GM19099 (cell line): Measurements from ENCODE around the gene CYTH4.

Experiments used
- POLR2A ChIP-seq: IDR thresholded peaks from 3 replicates; pipeline ENCODE4 v1.6.1; 2011; ENCODE audit warnings: low read depth; ENCODE audit not compliant: insufficient read length; ENCODE audit errors: extremely low read depth

CYTH4 gene

DNA sequence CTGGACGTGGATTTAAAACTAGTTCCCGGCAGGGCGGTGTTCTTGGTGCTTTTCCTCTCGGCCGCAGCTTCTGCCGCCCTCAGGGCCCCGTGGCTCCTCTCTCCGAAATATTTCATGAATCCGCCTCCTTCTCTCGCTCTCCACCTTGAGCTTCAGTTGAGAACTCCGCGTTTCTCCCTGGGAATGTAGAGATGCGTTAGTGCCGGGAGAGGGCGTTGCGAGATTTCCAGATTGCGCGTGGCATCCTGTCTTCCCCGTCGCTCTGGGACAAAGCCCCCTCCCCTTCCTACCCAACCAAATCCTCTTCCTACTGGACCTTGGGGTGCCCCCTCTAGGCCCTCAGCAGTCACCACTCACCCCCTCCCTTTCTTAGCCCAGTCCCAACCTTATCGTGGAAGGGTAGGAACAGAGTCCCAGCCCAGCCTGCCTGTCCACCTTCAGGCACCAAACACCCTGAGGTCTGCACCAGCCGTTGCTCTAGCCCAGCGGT lies 22.7 kb upstream of the CYTH4 start:
- TF ChIP-seq POLR2A: no peak

DNA sequence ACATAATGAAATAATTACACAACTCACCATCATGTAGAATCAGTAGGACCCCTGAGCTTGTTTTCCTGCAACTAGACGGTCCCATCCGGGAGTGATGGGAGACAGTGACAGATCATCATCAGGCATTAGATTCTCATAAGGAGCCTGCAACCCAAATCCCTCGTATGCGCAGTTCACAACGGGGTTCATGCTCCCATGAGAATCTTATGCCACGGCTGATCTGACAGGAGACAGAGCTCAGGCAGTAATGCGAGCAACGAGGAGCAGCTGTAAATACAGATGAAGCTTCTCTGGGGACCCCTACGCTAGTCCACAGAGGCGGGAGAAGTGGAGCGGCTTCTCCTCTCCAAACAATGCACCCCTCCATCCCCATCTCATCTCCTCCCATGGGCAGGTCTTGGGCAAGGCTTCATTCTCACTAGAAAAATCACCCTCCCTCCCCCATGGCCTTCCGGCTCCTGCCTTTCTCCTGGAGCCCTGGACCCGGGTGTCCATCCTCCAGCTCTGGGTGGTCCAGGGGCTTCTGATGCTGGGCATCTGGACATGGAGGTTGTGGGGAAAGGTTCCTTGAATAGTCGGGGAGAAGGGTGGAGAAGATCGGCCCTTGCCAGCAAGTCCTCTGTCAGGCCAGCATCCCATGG lies 22.0 kb upstream of the CYTH4 start:
- no peak for TF ChIP-seq POLR2A

DNA sequence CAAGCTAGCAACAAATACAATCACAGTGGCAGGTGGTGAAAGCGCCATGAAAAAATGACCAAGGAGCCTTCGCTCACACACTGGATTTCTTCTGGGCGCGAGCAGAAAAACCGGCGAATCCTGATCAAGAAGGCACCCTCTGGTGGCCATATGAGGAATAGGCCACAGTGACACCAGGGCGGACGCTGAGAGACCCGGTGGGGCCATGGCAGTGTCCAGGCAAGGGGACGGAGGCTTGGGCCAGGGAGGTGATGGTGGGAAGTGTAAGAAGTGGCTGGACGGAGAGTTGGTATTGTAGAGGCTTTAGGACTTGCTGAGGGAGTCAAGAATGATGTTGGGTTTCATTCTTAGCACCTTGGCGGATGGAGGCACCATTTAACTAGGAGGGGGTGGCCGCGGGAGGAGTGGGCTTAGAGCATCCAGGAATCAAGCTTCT lies 21.4 kb upstream of the CYTH4 start:
- no peak for TF ChIP-seq POLR2A

DNA sequence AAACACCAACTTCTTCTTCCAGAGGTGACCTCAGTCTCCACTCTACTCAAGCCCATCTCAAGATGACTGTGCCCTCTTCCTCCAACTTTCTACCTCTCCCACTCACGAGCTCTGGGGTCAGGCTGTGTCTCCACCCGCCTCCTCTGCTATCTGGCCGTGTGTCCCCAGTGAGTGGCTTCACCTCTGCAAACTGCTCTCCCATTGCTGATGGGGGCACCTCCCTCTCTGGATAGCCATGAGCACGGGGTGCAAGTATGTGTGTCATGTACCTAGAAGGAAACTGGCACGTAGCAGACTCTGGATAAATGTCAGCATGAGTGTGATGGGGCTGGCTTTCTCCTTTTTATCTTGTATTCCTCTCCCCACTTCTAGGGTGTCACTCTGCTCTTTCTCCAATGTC lies 20.0 kb upstream of the CYTH4 start:
- TF ChIP-seq POLR2A: no peak

DNA sequence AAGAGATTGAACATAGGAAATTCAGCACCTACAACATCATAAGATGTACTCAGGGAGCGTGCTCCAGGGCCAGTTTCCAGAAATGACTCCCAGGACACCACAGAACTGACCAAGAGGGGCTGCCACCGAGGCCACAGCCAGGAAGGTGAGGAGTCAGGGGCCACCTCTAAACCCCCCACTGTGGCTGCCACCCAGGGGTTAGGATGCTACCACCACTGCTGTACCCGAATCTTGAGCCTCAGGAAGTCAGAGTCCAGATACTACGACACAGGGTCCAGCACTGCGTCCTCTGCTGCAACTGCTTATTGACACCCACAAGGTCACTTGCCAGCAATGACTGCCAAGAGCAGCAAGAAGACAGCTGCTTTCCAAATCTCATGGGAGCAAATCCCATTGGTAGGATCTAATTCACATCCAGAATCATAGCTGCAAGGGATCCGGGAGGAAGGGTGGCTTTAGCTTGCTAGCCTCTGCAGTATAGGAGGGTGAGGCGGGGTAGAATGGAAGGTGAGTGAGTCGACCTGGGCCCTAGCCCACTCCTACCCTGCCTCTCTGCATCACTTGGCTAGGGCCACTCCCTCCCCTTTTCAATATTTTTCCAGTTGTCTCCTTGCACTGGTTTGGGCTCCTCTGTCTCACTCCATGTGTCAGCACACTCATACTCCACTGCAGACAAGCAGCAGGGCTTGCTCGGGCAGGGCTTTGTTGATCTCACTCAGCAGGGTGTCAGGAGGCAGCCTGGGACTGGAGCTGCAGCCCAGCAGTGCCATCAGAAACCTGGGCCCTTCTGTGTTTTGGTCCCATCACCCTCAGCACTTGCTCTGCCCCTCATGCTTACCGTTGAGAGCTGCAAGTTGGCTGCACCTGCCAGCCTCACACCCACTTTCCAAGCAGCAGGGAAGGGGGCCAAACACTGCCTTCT lies 18.1 kb upstream of the CYTH4 start:
- no peak for TF ChIP-seq POLR2A

DNA sequence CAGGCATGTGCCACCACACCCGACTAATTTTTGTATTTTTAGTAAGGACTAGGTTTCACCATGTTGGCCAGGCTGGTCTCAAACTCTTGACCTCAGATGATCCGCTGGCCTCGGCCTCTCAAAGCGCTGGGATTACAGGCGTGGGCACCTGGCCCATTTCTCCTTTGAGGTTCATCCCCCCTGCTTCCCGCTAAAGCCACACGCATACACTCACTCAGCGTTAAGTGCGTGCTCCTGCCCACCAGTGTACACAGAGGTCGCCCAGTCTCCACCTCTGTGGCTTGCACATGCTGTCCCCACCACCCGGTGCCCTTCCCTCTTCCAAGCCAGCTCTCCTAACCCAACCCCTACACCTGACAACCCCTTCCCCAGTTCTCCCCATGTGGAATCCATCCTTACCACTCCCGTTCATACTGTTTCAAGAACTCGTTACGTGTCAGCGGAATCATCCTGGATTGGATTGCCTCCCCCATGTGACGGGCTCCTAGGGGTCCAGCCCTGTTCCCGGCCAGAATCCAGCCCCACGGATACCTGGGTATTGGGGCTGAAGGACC lies 15.7 kb upstream of the CYTH4 start:
- TF ChIP-seq POLR2A: no peak

DNA sequence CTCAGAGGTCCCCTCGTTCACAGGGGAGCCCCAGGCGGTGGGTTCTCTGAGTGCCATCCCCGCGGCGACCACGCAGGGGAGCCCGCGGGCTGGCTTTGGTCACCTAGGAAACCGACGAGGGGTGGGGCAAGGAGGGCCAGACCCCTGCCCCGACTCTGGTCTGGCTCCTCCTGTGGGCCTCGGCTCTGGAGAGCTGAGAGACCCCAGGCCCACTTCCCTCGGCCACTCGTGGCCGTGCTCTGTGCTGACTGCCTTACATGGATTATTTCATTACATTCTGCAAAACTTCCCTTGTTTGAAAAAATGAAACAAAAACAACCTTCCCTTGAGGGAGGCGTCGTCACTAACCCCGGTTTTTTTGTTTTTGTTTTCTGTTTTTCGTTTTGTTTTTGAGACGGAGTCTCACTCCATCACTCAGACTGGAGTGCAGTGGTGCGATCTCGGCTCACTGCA lies 15.1 kb upstream of the CYTH4 start:
- TF ChIP-seq POLR2A: no peak

DNA sequence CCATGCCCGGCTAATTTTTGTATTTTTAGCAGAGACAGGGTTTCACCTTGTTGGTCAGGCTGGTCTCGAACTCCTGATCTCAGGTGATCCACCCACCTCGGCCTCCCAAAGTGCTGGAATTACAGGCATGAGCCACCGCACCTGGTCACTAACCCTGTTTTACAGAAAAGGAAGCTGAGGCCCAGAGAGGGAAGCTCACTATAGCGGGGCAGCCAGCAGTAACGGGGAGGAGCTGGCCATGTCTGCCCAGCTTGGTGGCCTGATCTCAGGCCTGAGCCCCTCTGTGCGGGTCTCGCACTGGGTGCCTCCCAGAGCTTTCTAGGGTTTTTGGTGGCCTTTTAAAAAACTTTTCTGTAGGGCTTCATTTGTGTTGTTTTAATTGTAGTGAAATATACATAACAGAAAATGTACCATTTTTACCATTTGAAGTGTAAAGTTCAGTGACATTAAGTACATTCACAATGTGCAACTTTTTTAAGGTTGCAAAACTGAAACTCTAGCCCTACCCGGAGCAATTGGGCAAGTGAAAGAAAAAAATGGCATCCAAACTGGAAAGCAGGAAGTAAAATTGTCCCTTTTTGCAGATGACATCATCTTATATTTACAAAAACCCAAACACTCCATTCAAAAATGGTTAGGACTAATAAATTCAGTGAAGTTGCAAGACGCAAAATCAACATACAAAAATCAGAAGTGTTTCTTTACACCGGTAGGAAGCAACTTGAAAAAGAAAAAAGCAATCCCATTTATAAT lies 14.5 kb upstream of the CYTH4 start:
- no peak for TF ChIP-seq POLR2A

DNA sequence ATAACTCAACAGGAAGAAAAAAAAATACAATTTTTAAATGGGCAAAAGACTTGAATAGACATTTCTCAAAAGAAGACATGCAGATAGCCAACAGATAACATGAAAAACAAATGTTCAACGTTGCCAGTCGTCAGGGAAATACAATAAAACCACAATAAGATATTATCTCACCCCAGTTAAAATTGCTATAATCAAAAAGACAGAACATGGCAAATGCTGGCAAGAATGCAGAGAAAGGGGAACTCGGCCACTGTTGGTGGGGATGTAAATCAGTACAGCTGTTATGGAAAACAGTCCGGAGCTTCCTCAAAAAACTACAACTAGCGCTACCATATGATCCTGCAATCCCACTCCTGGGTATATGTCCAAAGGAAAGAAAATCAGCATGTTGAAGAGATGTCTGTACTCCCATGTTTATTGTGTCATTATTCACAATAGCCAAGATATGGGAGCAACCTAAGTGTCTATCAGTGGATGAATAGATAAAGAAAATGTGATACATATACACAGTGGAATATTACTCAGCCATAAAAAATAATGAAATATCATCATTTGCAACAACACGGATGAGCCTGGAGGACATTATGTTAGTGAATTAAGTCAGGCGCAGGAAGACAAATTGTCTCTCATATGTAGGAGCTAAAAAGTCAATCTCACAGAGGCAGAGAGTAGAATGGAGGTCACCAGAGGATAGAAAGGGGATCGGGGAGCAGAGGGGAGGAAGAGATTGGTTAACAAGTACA lies 12.2 kb upstream of the CYTH4 start:
- TF ChIP-seq POLR2A: no peak

DNA sequence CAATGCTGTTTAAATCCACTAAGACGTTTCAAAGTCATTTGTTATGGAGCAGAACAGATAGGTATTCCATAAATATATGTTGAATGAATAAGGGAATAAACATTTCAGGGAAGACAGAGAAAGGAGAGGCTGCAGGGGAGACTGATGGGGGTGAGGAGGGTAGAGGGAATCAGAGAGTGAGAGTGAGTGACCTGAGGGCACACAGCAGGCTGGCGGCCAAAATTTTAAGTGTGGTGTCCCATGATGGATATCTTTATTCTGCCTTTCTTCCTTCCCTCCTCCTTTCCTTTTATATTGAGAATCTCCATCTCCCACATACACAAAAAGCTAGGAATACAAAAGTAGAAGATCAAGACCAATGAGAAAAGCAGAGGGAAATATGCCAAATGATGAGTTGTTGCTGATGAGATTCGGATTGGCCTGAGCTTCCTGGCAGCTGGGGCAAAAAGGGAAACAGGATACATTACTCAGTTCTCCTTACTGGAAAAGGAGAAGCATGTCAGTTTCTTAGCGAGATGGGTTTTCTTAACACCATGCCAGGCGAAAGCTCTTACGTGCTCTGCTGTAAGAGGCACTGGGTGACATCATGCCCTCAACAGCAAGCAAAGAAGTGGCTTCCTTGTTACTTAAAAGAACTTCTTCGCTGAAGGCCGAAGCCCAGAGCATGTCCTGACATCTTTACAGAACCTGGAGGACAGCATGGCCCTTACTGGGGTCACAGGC lies 11.2 kb upstream of the CYTH4 start:
- TF ChIP-seq POLR2A: no peak

DNA sequence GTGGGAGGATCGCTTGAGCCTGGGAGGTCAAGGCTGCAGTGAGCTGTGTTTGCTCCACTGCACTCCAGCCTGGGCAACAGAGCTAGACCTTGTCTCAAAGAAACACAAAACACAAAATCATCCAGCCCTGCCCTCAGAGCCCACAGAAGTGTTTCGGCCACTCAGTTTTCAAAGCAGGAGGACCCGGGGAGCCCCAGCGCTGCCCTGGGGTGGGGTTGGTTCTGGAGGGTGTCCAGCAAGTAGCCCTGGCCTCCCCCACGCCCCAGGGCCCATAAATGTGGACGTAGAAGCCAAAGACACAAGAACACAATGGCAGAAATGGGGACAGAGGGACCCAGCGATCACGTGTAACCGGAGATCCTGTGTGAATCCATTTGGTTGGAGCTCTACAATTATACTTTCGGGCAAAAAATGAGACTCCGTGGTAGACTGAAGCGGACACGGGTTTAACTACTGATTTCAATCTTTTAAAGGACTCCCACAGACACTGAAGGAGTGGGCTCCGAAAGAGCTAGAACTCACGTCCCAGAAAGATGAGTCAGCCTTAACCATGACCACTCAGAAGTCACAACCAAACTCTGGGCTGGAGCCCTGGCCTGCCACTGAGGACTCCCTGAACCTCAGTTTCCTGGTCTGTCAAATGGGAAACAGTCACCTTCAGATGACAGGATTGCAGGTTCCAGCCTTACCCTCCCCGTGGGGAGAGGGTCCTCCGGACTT lies 9.0 kb upstream of the CYTH4 start:
- TF ChIP-seq POLR2A: no peak

DNA sequence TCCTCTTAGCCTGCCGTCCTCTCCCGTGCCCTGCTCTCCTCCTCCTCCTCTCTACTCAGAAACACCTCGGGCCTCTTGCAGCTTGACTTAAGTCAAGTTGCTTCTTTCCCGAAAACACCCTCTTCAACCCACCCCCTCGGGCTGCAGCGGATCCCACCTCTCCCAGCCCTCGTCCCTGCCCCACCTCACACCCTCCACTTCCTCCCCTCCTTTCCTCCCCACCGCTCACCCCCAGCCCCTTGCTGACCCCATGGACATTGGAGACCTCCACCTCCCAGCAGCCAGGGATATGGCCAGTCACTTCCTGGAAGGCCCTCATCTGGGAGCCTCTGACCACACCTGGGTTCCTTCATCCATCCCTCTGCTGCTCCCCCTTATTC lies 8.5 kb upstream of the CYTH4 start:
- TF ChIP-seq POLR2A: no peak

DNA sequence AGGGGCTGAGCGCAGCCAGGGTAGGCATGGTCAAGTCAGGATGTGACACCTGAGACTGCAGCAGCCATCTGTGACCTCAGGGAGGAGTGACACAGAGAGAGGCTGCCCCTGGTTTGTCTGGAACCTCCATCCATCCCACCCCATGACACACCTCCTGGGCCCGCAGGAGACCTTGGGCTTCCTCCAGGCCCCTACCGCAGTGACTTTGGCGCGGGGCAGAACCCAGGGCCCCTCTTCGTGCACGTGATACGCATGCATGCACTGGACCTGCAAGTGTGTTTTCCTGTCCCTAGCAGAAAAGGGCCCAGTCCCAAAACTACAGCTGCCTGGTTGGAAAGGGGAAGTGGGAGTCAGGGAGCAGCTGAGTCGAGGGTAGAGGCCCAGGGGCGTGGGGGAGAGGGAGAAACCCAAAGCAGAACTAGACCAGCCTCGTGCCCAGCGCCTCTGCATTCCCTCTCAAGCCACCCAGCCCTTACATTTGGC lies 7.9 kb upstream of the CYTH4 start:
- TF ChIP-seq POLR2A: no peak
